Suprapubic skin (tissue), 4 donors: ENCODE measurements around the gene MYL9.

Source experiments
- EP300 ChIP-seq: sonication (generic); formaldehyde crosslinking; IDR thresholded peaks from one replicate; pipeline ENCODE4 v1.6.1; 2017; ENCODE audit warnings: antibody characterized with exemption
- POLR2A ChIP-seq, 2 donors: fragments of 450-650 bp; IDR thresholded peaks; one replicate each; pipeline ENCODE4 v1.6.1; 2017; ENCODE audit warnings: antibody characterized with exemption in 2 of 2, mild to moderate bottlenecking in 2 of 2, moderate library complexity in 2 of 2
- POLR2AphosphoS5 ChIP-seq, 3 donors: sonication (generic); formaldehyde crosslinking; IDR thresholded peaks; one replicate each; pipeline ENCODE4 v1.6.1; 2017; ENCODE audit warnings: antibody characterized with exemption in 3 of 3
- TF ChIP-seq, protein P1 (sequence below), 2 donors: fragments of 200-600 bp in 1 of 2; fragments of 450-650 bp in 1 of 2; sonication (generic) in 1 of 2; IDR thresholded peaks; one replicate each; pipeline ENCODE4 v1.5.1; 2016 to 2019; ENCODE audit warnings: antibody characterized with exemption in 2 of 2, mild to moderate bottlenecking in 1 of 2, moderate library complexity in 1 of 2

DNA sequence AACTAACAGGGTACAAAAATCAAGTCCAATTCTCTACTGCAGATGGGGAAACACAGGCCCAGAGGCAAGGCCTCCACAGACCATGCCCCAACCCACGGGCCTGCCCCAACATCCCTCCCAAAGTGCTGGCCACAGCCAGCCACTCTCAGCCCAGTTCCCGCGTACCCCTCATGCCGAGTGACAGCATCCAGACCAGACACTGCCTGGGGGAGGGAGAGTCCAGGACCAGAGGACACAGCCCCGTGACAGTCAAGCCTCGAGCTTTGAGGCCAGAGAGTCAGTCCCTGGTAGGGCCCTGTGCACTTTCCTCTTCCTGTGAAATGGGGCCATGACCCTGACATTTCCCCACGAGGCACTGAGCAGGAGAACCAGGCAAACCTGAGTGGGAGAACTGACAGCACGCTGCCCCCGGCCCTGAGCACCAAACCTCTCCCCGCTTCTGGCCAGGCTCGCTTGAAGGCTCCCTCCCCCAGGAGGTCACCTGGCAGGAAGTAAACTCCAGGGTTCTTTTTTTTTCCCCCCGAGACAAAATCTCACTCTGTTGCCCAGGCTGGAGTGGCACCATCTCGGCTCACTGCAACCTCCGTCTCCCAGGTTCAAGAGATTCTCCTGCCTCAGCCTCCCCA lies 4.9 kb downstream of the MYL9 start:
- TF ChIP-seq POLR2AphosphoS5 (IDR thresholded peaks at IDR 0.05) (no peak), POLR2A (IDR thresholded peaks at IDR 0.05) (no peak), EP300 (no peak)
- TF ChIP-seq, protein P1, sequence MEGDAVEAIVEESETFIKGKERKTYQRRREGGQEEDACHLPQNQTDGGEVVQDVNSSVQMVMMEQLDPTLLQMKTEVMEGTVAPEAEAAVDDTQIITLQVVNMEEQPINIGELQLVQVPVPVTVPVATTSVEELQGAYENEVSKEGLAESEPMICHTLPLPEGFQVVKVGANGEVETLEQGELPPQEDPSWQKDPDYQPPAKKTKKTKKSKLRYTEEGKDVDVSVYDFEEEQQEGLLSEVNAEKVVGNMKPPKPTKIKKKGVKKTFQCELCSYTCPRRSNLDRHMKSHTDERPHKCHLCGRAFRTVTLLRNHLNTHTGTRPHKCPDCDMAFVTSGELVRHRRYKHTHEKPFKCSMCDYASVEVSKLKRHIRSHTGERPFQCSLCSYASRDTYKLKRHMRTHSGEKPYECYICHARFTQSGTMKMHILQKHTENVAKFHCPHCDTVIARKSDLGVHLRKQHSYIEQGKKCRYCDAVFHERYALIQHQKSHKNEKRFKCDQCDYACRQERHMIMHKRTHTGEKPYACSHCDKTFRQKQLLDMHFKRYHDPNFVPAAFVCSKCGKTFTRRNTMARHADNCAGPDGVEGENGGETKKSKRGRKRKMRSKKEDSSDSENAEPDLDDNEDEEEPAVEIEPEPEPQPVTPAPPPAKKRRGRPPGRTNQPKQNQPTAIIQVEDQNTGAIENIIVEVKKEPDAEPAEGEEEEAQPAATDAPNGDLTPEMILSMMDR (IDR thresholded peaks at IDR 0.05) = no peak
